Loucy (cell line): ENCODE results near the gene COL2A1.

Experiments
- H2AFZ ChIP-seq: fragments of 200-600 bp; sonication (generic); 2 replicates; pipeline ENCODE4 v1.6.0; 2016; ENCODE audit warnings: antibody characterized with exemption, mild to moderate bottlenecking, low read length, moderate library complexity
- H3F3A ChIP-seq: fragments of 200-600 bp; 2 replicates; pipeline ENCODE4 v1.6.0; 2016; ENCODE audit warnings: antibody characterized with exemption, low read depth, mild to moderate bottlenecking
- H3K27me3 ChIP-seq: fragments of 200-600 bp; sonication (generic); 2 replicates; pipeline ENCODE4 v1.6.1; 2014; ENCODE audit warnings: low read length, mild to moderate bottlenecking; ENCODE audit not compliant: insufficient read depth, poor library complexity, severe bottlenecking
- H3K36me3 ChIP-seq: fragments of 200-600 bp; sonication (generic); 2 replicates; pipeline ENCODE4 v1.6.1; 2016; ENCODE audit warnings: low read length; ENCODE audit not compliant: insufficient read depth
- H3K4me1 ChIP-seq: fragments of 200-600 bp; sonication (generic); 2 replicates; pipeline ENCODE4 v1.5.1; 2014; ENCODE audit warnings: low read length, mild to moderate bottlenecking; ENCODE audit not compliant: insufficient read depth, poor library complexity, severe bottlenecking
- H3K4me2 ChIP-seq: fragments of 200-600 bp; sonication (generic); 2 replicates; pipeline ENCODE4 v1.6.0; 2014; ENCODE audit warnings: antibody characterized with exemption, low read length, low read depth, mild to moderate bottlenecking; ENCODE audit not compliant: poor library complexity, severe bottlenecking
- H3K4me3 ChIP-seq: fragments of 200-600 bp; sonication (generic); 2 replicates; pipeline ENCODE4 v1.5.1; 2014; ENCODE audit warnings: low read length, mild to moderate bottlenecking, mixed read lengths; ENCODE audit not compliant: poor library complexity, severe bottlenecking
- H3K79me2 ChIP-seq: fragments of 200-600 bp; sonication (generic); 2 replicates; pipeline ENCODE4 v1.6.1; 2014; ENCODE audit warnings: low read length; ENCODE audit not compliant: insufficient read depth
- H3K9ac ChIP-seq: fragments of 200-600 bp; sonication (generic); 2 replicates; pipeline ENCODE4 v1.6.0; 2014; ENCODE audit warnings: mild to moderate bottlenecking, low read depth, low read length, moderate library complexity; ENCODE audit not compliant: poor library complexity, severe bottlenecking
- H3K9me2 ChIP-seq: fragments of 200-600 bp; sonication (generic); replicated peaks from 2 replicates; pipeline ENCODE4 v1.6.1; 2016; ENCODE audit warnings: low read depth, low read length, mixed read lengths
- H3K9me3 ChIP-seq: fragments of 200-600 bp; sonication (generic); 2 replicates; pipeline ENCODE4 v1.6.1; 2014; ENCODE audit warnings: mild to moderate bottlenecking, antibody characterized with exemption, low read length, low read depth; ENCODE audit not compliant: insufficient read depth
- H4K20me1 ChIP-seq: fragments of 200-600 bp; sonication (generic); 2 replicates; pipeline ENCODE4 v1.6.0; 2014; ENCODE audit warnings: antibody characterized with exemption, low read length, mild to moderate bottlenecking; ENCODE audit not compliant: insufficient read depth, poor library complexity, severe bottlenecking
- CTCF ChIP-seq: fragments of 200-600 bp; sonication (generic); conservative IDR thresholded peaks from 2 replicates; pipeline ENCODE4 v1.5.1; 2014; ENCODE audit warnings: mild to moderate bottlenecking, antibody characterized with exemption, low read length
- EZH2phosphoT487 ChIP-seq: fragments of 200-600 bp; IDR thresholded peaks from 2 replicates; pipeline ENCODE4 v1.6.1; 2018; ENCODE audit warnings: antibody characterized with exemption, mild to moderate bottlenecking, moderate library complexity, borderline replicate concordance

Gene COL2A1

GRCh38 chr12:47931187-47931586 is 73.1 kb downstream of the COL2A1 start:
- Histone ChIP-seq H3K4me3 (no peak overlapping the region), H3K9me3 (no peaks in the 10 kb centered on the region), H2AFZ (no peak overlapping the region), H3K4me2 (no peak overlapping the region), H3K9ac (no peak overlapping the region), H3F3A (no peaks in the 10 kb centered on the region), H3K36me3 (no peaks in the 10 kb centered on the region), H3K9me2 (0 out of 2 replicates have a peak, but pooled peaks cover 3% of the 10 kb centered on the region), H3K4me1 (peaks cover 7% of the 10 kb centered on the region), H3K27me3 (no peaks in the 10 kb centered on the region), H4K20me1 (no peaks in the 10 kb centered on the region), H3K79me2 (no peaks in the 10 kb centered on the region)
- TF ChIP-seq CTCF (no peak), EZH2phosphoT487 (no peak)

GRCh38 chr12:47930634-47931033 is 73.6 kb downstream of the COL2A1 start:
- Histone ChIP-seq H2AFZ (no peak overlapping the region), H3K9me3 (no peaks in the 10 kb centered on the region), H4K20me1 (no peaks in the 10 kb centered on the region), H3K4me1 (peaks cover 6% of the 10 kb centered on the region), H3F3A (no peaks in the 10 kb centered on the region), H3K36me3 (no peaks in the 10 kb centered on the region), H3K4me2 (no peak overlapping the region), H3K79me2 (no peaks in the 10 kb centered on the region), H3K27me3 (no peaks in the 10 kb centered on the region), H3K9me2 (0 out of 2 replicates have a peak, but pooled peaks cover 3% of the 10 kb centered on the region), H3K9ac (no peak overlapping the region), H3K4me3 (no peak overlapping the region)
- TF ChIP-seq EZH2phosphoT487 (no peak), CTCF (no peak)

GRCh38 chr12:47927346-47927745 is 76.9 kb downstream of the COL2A1 start:
- Histone ChIP-seq H3K4me3 (no peak overlapping the region), H3K9me3 (no peaks in the 10 kb centered on the region), H3K4me1 (no peaks in the 10 kb centered on the region), H3K27me3 (no peaks in the 10 kb centered on the region), H3K9me2 (0 out of 2 replicates have a peak, but pooled peaks cover 3% of the 10 kb centered on the region), H2AFZ (no peak overlapping the region), H3K79me2 (no peaks in the 10 kb centered on the region), H3K4me2 (no peak overlapping the region), H3K36me3 (no peaks in the 10 kb centered on the region), H4K20me1 (no peaks in the 10 kb centered on the region), H3F3A (no peaks in the 10 kb centered on the region), H3K9ac (no peak overlapping the region)
- TF ChIP-seq EZH2phosphoT487: no peak
- no peak for TF ChIP-seq CTCF
